ENCODE data around the gene TRIO.

TRIO gene

DNA sequence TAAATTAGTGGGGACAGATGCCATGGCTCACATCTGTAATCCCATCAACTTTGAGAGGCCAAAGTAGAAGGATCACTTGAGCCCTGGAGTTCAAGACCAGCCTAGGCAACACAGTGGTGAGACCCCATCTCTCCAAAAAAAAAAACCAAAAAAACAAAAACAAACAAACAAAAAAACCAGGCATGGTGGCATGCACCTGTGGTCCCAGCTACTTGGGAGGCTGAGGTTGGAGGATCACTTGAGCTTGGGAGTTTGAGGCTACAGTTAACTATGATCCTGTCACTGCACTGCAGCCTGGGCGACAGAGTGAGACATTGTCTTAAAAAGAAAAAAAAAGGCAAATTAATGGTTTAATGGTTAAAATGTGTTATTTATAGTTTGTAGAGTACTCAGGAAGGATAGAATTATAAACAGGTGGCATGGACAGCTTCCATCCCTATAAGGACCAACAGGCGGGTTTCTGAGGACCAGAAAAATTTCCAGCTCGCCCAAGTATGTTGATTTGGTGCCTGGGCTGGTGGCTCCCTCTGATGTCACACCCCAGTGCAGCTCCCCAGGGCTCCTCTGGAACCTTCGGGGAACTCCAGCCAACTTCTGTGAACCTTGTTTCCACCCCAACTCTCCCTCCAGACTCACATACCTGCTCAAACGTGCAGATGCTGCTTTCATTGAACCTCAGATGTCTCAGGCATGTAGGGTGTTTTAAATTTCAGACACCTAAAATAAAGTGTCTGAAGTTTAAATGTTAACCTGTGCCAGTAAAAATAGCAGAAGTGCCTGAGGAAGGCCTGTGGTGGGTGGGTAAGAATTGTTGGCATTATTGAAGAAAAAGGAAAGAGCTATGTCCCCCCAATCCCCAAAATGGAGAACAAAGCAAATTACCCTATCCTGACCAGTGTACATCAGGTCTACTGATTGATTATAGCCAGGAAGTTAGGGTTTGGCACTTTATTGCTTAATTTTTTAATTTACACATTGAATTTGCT lies 69.0 kb downstream of the TRIO start:
- DNase-seq = no peak

DNA sequence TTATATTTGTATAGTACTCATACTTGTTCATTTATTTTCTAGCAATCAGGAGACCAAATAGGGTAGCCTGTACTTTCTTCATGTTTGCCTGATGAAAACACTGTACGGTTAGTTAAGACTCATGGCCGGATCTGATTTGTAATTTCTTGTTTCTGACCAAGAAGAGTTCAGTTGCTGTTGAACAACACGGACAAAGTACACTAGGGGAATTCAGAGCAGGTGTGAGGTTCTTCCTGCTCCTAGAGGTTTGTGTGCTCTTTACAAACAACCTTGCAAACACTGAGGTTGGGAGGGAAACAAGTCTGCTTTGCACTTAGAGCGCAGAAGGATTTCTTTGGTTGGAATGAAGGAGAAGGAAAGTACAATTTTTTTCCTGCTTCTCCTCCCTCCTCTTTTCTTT lies 69.7 kb downstream of the TRIO start:
- no peak for DNase-seq

- no peak for DNase-seq
Observed at GRCh38 chr5:14213253-14213652, 70.1 kb downstream of the TRIO start.

- DNase-seq = no peak
Observed at GRCh38 chr5:14213813-14214585, 70.9 kb downstream of the TRIO start.

GRCh38 chr5:14215901-14216300 lies 72.8 kb downstream of the TRIO start:
- no peak for DNase-seq

DNA sequence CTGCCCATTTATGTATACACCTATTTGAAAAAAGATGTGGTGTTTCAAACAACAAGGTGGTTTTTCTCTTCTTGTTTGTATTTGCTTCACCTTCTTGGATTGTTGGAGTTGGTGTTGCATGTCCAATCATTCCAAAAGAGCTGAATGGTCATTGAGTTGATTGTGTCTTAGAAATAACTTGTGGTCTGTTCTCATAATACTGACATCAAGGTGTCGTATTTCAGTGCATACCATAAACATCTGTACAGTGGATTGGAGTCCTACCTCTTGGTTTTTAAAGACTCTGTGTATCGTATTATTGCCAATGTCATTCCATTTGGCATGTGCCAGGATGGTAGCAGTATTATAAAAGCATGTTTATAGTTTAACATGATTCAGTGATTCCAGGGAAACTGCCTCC lies 73.2 kb downstream of the TRIO start:
- no peak for DNase-seq

DNA sequence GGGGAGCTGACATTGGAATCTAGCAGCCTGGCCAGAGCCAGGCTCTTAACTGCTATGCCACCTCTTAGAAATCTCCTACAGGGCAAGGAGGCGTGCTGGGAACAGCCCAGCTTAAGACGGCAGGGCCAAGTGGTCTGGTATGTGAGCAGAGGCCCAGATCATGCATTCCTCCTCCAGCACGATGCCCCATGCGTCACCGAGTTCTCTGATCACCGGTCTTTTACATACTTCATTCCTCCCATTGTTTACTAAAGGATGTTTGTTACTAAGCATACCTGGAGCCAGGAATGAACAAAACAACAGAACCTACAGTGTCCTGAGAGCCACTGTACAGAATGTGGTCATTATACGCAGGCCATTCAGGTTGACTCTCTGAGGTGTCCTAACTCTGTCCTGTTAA lies 73.8 kb downstream of the TRIO start:
- no peak for DNase-seq

DNA sequence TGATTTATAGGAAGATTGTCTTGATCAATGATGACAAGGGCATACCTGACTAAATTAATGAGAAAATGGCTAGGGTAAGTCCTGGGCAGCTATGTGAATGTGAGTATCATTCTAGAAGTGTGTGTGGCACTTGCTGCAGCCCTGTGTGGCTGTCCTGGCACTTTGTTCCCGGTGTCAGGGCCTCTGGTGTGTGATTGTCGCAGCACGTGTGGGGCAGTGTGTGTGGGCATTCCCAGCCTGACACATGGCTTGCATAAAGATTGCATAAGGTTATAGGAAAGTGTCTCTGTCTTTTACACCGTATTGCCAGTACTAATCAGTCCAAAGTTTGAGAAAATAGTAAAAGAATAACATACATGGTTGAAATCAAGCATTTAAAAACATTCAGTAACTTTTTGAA lies 74.4 kb downstream of the TRIO start:
- DNase-seq = no peak

DNA sequence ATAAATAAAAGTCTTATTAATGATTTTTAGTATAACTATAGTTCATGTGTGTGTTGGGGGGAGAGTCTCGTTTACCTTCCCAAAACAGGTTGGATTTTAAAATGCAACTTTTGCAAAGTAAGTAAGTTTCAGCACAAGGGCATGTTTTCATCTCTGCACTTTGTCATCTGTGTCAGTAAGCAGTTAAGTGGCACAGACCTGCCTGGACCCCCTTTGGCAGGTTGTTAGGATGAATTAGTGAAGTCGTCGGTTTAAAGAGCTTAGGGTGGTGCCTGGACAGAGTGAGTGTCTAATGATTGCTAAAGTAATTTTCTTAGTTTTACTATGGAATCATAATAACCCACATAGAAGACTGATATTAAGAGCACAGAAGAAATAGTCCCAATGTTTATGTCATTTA lies 74.9 kb downstream of the TRIO start:
- DNase-seq = no peak

GRCh38 chr5:14218480-14218879 lies 75.3 kb downstream of the TRIO start:
- no peak for DNase-seq

- no peak for DNase-seq
Observed at GRCh38 chr5:14218897-14219573, 75.9 kb downstream of the TRIO start.

DNA sequence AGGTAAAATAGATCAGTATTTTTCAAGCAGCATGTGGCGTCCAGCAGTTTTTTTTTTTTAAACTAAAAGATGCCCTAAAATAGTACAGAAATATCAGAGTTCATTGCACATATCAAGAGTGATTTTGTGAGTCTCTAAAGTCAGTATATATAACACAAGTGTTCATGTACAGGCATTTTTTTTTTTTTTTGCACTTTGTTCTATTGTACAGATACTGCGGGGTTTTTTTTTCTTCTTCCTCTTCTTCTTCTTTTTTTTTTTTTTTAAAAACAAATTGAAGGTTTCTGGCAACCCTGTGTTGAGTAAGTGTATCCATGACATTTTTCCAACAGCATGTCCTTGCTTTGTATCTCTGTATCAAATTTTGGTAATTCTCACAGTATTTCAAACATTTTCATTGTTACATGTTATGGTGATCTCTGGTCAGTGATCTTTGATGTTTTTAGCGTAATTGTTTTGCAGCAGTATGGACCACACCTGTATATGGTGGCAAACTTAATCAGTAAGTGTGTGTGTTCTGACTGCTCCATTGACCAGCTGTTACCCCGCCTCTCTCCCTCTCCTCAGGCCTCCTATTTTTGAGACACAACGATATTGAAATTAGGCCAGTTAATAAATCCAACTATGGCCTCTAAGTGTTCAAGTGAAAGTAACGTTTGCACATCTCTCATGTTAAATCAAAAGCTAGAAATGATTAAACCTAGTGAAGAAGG lies 76.8 kb downstream of the TRIO start:
- no peak for DNase-seq

- DNase-seq = no peak
Observed at GRCh38 chr5:14220642-14221041, 77.5 kb downstream of the TRIO start.

- no peak for DNase-seq
Observed at GRCh38 chr5:14221732-14222131, 78.6 kb downstream of the TRIO start.

GRCh38 chr5:14222206-14222605 lies 79.1 kb downstream of the TRIO start:
- no peak for DNase-seq

DNA sequence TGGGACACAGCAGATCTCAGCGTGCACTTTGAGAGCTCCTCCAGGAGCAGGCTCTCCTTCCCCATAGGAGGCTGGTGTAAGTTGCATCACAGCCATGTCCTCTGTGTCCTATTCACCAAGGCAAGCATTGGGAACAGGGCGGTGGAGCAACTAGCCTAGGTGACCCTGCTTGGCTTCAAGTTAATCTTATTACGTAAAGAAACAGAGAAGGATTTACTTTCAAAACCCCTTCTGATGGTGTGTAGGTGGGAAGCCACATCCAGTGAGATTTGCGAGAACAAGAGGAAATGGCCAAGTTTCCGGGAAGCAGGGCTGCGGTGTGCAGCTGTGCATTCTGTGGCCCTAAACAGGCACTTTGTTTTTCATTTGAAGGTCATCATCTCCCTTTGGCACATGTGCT lies 80.2 kb downstream of the TRIO start:
- DNase-seq = no peak

GRCh38 chr5:14225173-14225834 lies 82.2 kb downstream of the TRIO start:
- DNase-seq = no peak

- no peak for DNase-seq
Observed at GRCh38 chr5:14226149-14226548, 83.0 kb downstream of the TRIO start.

- DNase-seq = no peak
Observed at GRCh38 chr5:14226554-14226953, 83.4 kb downstream of the TRIO start.

GRCh38 chr5:14226992-14227391 lies 83.8 kb downstream of the TRIO start:
- DNase-seq = no peak

- DNase-seq = no peak
Observed at GRCh38 chr5:14227513-14227912, 84.4 kb downstream of the TRIO start.

- no peak for DNase-seq
Observed at GRCh38 chr5:14228219-14228618, 85.1 kb downstream of the TRIO start.

Data from DMS 273 treated with DMSO at 0.1 percent for 48 hours (cell line).